HG03060 (cell line): ENCODE results near the gene RANGAP1.

Source experiments
- ATAC-seq: cut with Tn5 transposase; IDR thresholded peaks from one replicate; pipeline ENCODE4 v1.9.1; 2021; ENCODE audit warnings: low read depth, moderate number of reproducible peaks; ENCODE audit not compliant: unreplicated experiment

The RANGAP1 gene

DNA sequence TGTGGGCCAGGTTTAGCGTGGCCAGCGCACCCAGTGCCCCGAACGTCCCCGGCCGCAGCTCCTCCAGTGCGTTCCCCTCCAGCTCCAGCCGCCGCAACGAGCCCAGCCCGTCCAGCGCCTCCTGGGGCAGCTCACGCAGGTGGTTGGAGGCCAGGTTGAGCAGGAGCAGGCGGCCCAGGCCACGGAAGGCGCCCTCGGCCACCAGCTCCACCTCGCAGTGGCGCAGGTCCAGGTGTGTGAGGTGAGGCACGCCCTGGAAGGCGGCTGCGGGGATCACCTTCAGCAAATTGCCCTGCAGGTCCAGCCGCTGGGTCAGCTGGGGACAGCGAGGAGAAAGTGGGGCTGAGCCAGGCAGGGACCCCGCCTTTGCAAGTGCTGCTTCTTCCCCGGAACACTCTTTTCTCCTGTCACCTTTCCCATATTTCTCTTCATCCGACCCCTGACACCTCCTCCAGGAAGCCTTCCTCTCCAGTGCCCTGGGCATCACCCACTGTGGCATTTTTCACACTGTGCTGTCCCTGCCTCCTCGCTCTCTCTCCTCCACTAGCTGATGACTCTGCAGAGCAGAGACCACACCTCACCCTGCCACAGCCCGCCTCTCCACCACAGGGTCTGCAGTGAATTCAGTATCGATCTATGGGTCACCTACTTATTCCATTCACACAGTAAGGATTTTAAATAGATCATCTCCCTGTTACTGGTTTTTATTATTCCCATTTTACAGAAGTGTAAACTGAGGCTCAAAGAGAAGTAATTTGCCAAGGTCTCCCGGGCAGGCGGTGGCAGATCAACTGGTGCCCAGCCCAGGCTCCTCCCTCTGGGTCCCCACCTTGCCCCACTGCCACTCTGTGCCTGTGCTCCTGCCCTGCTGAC lies 47.2 kb downstream of the RANGAP1 start:
- ATAC-seq, result no peak

GRCh38 chr22:41237707-41238569 lies 48.0 kb downstream of the RANGAP1 start:
- no peak for ATAC-seq

GRCh38 chr22:41237036-41237706 lies 48.8 kb downstream of the RANGAP1 start:
- ATAC-seq, result no peak

DNA sequence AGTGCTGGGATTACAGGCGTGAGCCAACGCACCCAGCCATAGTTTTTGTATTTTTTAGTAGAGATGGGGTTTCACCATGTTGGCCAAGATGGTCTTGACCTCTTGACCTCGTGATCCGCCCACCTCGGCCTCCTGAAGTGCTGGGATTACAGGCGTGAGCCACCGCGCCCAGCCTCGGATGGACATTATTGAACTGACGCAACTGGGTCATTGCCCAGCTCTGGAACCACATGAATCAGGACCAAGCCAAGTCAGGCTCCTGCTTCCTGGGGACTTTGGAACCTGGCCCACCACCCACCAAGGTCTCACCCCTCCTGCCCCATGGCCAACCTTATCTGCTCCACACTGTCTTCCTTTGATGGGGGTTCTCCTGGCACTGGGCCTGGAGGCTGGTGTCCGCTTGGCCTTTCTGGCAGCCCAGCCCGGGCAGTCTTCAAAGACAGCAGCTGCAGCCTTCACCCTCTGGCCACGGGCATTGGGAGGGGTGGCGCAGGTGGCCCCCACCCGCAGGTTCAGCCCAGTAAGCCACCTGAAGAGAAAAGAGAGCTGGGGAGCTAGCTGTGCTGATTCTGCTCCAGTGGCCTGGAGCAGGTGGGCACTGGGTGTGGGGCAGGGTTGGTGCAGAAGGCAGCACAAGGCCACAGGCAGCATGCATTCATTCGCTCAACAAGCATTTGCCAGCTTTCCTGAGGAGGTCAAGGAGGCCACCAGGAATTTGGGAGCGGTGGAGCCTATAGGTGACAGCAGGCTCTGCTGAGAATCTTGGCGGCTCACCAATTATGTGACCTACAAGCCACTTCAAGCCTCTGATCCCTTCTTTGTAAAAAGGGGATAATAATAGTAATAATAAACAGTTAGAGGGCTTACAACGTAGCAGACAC lies 50.9 kb downstream of the RANGAP1 start:
- ATAC-seq, result no peak

DNA sequence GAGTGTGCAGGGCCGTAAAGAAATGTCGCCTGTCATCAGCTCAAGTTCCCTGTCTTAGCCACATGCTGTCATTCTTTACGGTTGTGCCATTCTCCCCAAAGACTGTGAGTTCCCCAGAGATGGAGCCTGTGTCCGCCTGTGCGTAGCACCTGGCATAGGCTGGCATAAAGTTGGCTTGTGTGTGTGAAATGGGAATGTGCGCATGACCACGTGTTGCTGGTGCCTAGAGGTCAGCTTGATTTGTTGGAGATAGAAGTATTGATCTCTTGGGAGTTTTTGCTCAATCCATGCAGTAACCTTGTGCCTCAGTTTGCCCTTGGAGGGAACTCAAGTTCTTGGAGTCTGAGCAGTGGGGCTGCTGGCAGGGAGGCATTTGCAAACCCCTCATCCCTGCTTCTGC lies 54.6 kb downstream of the RANGAP1 start:
- no peak for ATAC-seq

- no peak for ATAC-seq
These were observed 55.6 kb downstream of the RANGAP1 start for GRCh38 chr22:41230401-41230785.

DNA sequence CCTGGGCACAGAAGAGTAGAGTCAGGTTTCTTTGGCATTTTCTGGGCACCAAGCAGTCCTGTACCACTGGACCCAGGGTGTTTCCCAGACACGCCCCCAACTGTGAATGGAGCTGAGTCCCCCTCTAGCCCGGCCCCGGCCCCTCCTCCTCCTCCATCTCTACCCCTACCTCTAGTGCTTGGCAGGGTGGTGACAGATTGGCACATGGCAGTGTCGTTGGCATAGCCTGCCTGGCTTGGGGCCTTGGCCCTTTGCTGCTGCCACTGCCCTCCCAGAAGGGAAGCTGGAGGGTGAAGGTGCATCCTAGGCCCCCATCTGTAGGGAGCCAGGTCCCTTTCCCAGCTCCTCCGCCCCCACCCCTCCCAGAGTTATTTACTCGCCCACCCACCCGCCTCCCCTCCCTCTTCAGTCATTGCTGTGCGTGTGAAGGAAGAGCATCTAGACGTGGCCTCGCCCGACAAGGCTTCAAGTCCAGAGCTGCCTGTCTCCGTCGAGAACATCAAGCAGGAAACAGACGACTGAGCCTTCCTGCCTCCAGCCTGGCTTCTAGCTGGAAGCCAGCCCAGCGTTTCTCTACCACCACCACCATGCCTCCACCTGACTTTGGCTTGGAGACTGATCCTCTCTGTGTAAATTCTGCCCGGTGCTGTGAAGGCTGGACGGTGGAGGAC lies 56.1 kb downstream of the RANGAP1 start:
- no peak for ATAC-seq

GRCh38 chr22:41229215-41229614 lies 56.8 kb downstream of the RANGAP1 start:
- ATAC-seq, result no peak

GRCh38 chr22:41226723-41227655 lies 59.0 kb downstream of the RANGAP1 start:
- ATAC-seq, result no peak

DNA sequence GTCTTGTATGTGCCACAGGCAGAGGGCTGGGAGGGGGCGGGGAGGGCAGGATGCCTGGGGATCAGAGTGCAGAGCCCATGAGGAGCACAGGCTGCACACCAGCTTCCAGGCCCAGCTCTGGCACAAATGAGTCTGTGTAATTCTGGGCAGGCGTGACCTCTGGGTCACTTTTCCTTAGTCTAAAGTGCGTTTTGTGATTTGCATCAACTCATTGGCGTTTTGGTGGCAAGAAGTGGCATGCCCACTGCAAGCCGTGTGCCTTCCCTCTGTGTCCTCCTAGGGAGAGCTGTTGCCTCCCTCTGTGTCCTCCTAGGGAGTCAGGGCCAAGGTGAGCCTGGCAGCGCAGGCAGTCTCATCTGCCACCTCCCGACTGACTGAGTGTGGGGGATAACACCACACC lies 62.5 kb downstream of the RANGAP1 start:
- ATAC-seq, result no peak

GRCh38 chr22:41222846-41223507 lies 63.0 kb downstream of the RANGAP1 start:
- no peak for ATAC-seq

DNA sequence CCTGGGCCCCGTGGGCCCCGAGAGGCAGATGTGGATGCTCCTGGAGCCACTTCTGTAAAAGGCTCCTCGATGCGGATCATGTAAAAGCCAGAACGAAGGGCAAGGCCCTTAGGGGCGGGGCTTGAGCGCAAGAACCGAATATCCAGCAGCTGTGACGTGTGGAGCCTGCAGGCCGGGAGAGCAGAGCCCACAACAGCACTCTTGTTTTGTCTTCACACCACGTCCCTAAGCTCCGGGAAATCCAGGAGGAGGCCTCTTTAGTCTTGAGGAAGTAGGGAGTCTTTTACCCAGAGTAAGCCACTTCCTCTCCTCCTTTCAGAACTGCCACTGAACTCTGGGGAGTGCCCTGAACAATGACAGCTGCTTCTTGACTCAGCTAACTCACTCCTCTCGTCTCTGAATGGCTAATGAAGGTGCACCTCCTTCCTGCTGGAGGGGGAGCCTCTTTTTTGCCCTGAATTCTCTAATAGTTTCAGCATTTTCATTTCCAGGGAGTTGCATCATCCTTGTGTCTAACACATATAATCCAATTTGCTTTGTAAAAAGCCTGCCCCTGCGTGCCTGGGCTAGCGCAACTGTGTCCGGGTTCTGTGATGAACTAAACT lies 68.3 kb downstream of the RANGAP1 start:
- no peak for ATAC-seq

GRCh38 chr22:41216984-41217383 lies 69.0 kb downstream of the RANGAP1 start:
- ATAC-seq, result no peak

DNA sequence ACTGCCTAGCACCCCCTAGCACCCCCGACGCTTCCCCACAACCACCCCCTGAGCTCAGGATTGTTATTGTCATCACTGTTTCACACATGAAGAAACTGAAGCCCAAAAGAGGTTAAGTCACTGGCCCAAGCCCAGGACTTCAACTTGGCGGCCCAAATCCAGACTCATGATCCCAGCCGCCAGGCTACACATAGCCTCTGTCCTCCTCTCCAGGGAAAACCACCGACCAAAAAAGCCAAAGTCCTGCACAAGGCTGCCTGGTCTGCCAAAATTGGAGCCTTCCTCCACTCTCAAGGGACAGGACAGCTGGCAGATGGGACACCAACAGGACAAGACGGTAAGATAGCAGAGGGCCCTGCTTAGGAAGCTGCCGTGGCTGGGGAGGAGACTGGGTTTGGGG lies 70.1 kb downstream of the RANGAP1 start:
- ATAC-seq, result no peak

DNA sequence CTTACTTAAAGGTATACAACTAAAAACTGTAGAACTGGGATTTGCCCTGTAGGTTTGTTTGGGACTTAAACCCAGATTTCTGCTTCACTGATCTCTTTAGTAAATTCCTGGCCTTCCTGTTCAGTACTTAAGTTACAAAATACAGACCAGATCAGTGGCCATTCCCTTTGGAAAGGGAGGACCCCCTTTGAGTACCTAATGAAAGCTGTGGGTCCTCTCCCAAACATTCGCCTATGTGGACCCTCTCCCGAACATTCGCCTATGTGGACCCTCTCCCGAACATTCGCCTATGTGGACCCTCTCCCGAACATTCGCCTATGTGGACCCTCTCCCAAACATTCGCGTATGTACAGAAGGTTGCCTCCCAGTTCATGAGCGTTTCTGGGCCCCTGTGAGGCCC lies 70.6 kb downstream of the RANGAP1 start:
- no peak for ATAC-seq

DNA sequence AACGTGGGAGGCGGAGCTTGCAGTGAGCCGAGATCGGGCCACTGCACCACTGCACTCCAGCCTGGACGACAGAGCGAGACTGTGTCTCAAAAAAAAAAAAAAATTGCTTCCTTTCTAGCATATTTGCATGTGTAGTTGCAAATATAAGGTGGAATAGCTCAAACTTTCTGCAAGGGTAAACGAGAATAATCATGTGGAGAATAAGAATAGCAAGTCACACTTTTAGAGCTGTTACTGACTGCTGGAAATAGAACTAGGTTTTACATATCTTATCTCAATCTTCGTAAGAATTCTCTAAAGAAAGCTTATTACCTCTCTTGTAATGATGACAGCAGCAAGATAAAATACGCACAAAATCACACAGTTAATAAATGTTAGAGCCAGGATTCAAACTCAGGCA lies 79.3 kb downstream of the RANGAP1 start:
- ATAC-seq, result no peak
